SK-N-SH treated with all-trans-retinoic acid at 6 μM for 48 hours (cell line): Measurements from ENCODE around the gene WFS1.

Source experiments
- GLIS3 ChIP-seq: fragments of 250-450 bp; sonication (Bioruptor Pico); IDR thresholded peaks from 2 replicates; pipeline ENCODE4 v1.5.0; 2020; ENCODE audit warnings: mild to moderate bottlenecking, moderate library complexity
- OSR1 ChIP-seq: fragments of 250-450 bp; sonication (Bioruptor Pico); IDR thresholded peaks from 2 replicates; pipeline ENCODE4 v1.8.0; 2022; ENCODE audit warnings: moderate library complexity, mild to moderate bottlenecking, inconsistent platforms
- PATZ1 ChIP-seq: fragments of 250-450 bp; sonication (Bioruptor Pico); IDR thresholded peaks from 2 replicates; pipeline ENCODE4 v1.8.0; 2020; ENCODE audit warnings: mild to moderate bottlenecking, moderate library complexity, borderline replicate concordance
- POU6F1 ChIP-seq: fragments of 250-450 bp; sonication (Bioruptor Pico); IDR thresholded peaks from 2 replicates; pipeline ENCODE4 v1.8.0; 2021; ENCODE audit warnings: low read depth, mild to moderate bottlenecking, moderate library complexity, borderline replicate concordance
- PPARA ChIP-seq: fragments of 250-450 bp; sonication (Bioruptor Pico); IDR thresholded peaks from 2 replicates; pipeline ENCODE4 v1.5.0; 2020; ENCODE audit warnings: mild to moderate bottlenecking, borderline replicate concordance
- RARB ChIP-seq: fragments of 250-450 bp; sonication (Bioruptor Pico); IDR thresholded peaks from 2 replicates; pipeline ENCODE4 v1.8.0; 2021; ENCODE audit warnings: mild to moderate bottlenecking, moderate library complexity
- SNAI2 ChIP-seq: fragments of 250-450 bp; sonication (Bioruptor Pico); IDR thresholded peaks from 2 replicates; pipeline ENCODE4 v1.5.0; 2020; ENCODE audit warnings: mild to moderate bottlenecking, moderate library complexity
- TCF4 ChIP-seq: fragments of 250-450 bp; sonication (Bioruptor Pico); IDR thresholded peaks from 2 replicates; pipeline ENCODE4 v1.8.0; 2021; ENCODE audit warnings: mild to moderate bottlenecking, moderate library complexity, borderline replicate concordance
- TSHZ2 ChIP-seq: fragments of 250-450 bp; sonication (Bioruptor Pico); IDR thresholded peaks from 2 replicates; pipeline ENCODE4 v1.5.0; 2020; ENCODE audit warnings: mild to moderate bottlenecking, moderate library complexity
- ZC3H10 ChIP-seq: fragments of 250-450 bp; sonication (Bioruptor Pico); IDR thresholded peaks from 2 replicates; pipeline ENCODE4 v1.5.1; 2021; ENCODE audit warnings: mild to moderate bottlenecking, moderate library complexity
- ZFP3 ChIP-seq: fragments of 250-450 bp; sonication (Bioruptor Pico); IDR thresholded peaks from 2 replicates; pipeline ENCODE4 v1.5.0; 2020; ENCODE audit warnings: mild to moderate bottlenecking, moderate library complexity
- ZFP30 ChIP-seq: fragments of 450-650 bp; formaldehyde crosslinking; IDR thresholded peaks from 2 replicates; pipeline ENCODE4 v1.5.0; 2022; ENCODE audit warnings: mild to moderate bottlenecking, moderate library complexity
- ZNF565 ChIP-seq: fragments of 450-650 bp; formaldehyde crosslinking; conservative IDR thresholded peaks from 2 replicates; pipeline ENCODE4 v1.5.0; 2020; ENCODE audit warnings: low read depth, mild to moderate bottlenecking, moderate library complexity
- ZNF8 ChIP-seq: fragments of 450-650 bp; formaldehyde crosslinking; IDR thresholded peaks from 2 replicates; pipeline ENCODE4 v1.5.0; 2020; ENCODE audit warnings: mild to moderate bottlenecking, moderate library complexity

GRCh38 chr4:6313216-6313615, 43.6 kb downstream of the WFS1 start:
- TF ChIP-seq OSR1 (no peak), TCF4 (CRISPR knock-in tag) (no peak), ZFP3 (CRISPR knock-in tag) (no peak), SNAI2 (CRISPR knock-in tag) (no peak), ZFP30 (CRISPR knock-in tag) (no peak), POU6F1 (no peak), RARB (CRISPR knock-in tag) (no peak), ZNF8 (CRISPR knock-in tag) (no peak), ZNF565 (CRISPR knock-in tag) (no peak), PATZ1 (CRISPR knock-in tag) (no peak), GLIS3 (CRISPR knock-in tag) (no peak), PPARA (CRISPR knock-in tag) (no peak), ZC3H10 (no peak), TSHZ2 (no peak)
